ENCODE measurements around the gene RANBP17.

GRCh38 chr5:171268700-171269620 lies 407.1 kb downstream of the RANBP17 start:
- TF ChIP-seq CTCF (IDR thresholded peaks at IDR 0.05) (no peak), POLR2A (IDR thresholded peaks at IDR 0.05) (no peak), POLR2AphosphoS5 (IDR thresholded peaks at IDR 0.05) (no peak)
